Suprapubic skin (tissue), 4 donors: ENCODE measurements around the gene AVP.

Experiments used
- POLR2A ChIP-seq, 2 donors: fragments of 450-650 bp; IDR thresholded peaks; one replicate each; pipeline ENCODE4 v1.6.1; 2017; ENCODE audit warnings: antibody characterized with exemption in 2 of 2, mild to moderate bottlenecking in 2 of 2, moderate library complexity in 2 of 2
- POLR2AphosphoS5 ChIP-seq, 3 donors: sonication (generic); formaldehyde crosslinking; IDR thresholded peaks; one replicate each; pipeline ENCODE4 v1.6.1; 2017; ENCODE audit warnings: antibody characterized with exemption in 3 of 3
- TF ChIP-seq, protein P1 (sequence below), 2 donors: fragments of 200-600 bp in 1 of 2; fragments of 450-650 bp in 1 of 2; sonication (generic) in 1 of 2; IDR thresholded peaks; one replicate each; pipeline ENCODE4 v1.5.1; 2016 to 2019; ENCODE audit warnings: antibody characterized with exemption in 2 of 2, mild to moderate bottlenecking in 1 of 2, moderate library complexity in 1 of 2

DNA sequence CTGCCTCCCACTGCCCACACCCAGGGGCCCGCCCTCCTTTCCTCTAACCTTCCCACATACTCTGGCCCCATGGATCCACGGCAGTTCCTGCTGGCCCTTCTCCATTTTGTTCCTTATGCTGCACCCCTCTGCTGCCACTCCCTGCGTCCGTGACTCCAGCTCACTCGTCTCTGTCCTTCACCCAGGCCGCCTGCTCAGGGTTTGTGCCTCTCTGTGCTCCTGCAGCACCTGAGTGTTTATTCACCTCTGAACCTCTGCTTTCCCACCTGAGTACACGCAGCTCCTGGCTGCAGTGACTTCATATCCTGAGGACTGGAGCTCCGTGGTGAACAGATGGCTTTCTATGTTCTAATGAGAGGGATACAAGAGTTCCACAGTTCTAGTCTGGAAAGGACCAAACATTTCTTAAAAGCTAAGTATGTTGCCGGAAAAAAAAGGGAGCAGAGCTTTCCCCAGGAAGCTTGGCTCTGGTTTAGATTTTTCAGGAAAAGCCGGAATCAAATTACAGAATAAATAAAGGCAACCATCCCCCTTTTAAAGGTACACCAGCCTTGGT is 42.6 kb downstream of the AVP start:
- TF ChIP-seq, protein P1, sequence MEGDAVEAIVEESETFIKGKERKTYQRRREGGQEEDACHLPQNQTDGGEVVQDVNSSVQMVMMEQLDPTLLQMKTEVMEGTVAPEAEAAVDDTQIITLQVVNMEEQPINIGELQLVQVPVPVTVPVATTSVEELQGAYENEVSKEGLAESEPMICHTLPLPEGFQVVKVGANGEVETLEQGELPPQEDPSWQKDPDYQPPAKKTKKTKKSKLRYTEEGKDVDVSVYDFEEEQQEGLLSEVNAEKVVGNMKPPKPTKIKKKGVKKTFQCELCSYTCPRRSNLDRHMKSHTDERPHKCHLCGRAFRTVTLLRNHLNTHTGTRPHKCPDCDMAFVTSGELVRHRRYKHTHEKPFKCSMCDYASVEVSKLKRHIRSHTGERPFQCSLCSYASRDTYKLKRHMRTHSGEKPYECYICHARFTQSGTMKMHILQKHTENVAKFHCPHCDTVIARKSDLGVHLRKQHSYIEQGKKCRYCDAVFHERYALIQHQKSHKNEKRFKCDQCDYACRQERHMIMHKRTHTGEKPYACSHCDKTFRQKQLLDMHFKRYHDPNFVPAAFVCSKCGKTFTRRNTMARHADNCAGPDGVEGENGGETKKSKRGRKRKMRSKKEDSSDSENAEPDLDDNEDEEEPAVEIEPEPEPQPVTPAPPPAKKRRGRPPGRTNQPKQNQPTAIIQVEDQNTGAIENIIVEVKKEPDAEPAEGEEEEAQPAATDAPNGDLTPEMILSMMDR (IDR thresholded peaks at IDR 0.05), result no peak
- TF ChIP-seq POLR2A (IDR thresholded peaks at IDR 0.05) (no peak), POLR2AphosphoS5 (IDR thresholded peaks at IDR 0.05) (no peak)
